Medulla oblongata (tissue), 1 donor: ENCODE data around the gene TKT.

Experiments
- DNase-seq: peaks from one replicate; pipeline ENCODE4 v3.0.0-alpha.2; 2015; ENCODE audit errors: extremely low spot score

The TKT gene

DNA sequence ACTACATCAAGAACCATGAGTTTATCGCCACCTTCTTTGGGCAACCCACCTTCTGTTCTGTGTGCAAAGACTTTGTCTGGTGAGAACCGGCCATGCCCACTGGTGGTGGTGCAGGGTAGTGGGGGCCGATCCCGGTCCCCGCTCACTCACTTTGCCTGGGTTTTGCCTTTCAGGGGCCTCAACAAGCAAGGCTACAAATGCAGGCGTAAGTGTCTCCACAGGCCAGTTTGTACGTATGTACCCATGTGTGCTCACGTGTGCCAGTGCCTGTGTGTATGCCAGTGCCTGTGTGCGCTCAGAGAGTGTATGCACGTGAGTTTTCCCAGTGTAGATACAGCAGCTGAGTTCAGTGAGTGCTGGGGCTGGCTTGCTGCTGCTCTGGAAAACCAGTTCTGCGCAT is 74.3 kb downstream of the TKT start:
- no peak for DNase-seq

DNA sequence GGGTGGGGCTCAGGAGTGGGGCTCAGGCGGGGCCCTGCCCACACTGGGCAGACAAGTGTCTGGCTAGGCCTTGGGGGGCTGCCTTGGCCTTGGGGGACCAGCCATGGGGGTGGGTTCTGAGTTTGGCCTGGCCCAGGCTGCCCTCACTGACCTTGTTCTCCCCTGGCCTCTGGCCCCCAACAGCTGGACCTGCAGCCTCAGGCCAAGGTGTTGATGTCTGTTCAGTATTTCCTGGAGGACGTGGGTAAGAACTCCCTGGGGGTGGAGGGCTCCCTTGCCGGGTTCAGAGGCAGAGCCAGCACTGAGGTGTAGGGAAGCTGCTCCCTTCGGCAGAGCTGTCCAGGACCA is 74.8 kb downstream of the TKT start:
- DNase-seq = no peak

DNA sequence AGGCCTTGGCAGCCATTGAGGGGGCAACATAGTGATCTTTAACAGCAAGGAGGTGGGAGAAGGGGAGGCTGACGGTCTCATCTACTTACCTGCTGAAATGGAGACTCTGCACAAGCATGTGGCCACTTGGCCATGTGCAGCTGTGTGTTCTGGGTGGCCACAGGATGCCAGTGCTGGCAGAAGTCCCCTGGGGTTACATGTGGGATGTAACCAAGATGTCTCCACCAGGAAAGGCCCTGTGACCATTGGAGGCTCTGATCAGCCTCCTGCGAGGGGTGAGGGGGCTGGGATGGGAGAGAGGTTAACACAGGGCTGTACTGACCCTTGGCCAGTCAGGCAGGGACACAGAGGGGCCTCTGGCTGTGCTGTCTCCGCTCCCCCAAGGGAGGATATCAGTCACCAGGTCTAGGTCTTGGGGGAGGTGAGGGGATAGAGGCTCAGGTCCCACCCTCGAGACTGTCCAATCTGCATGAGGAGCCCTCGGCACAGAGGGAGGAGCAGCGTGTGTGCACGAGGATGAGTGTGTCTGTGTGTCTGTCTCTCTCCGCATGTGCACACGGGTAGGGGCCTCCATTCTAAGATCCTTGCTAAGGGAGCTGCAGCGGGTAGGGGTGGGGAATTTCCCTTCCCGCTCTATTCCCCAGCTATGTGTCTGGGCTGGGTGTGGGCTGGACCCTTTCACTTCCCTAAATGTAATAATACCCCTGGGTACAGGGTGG is 75.4 kb downstream of the TKT start:
- peak; percentile 55 for DNase-seq

DNA sequence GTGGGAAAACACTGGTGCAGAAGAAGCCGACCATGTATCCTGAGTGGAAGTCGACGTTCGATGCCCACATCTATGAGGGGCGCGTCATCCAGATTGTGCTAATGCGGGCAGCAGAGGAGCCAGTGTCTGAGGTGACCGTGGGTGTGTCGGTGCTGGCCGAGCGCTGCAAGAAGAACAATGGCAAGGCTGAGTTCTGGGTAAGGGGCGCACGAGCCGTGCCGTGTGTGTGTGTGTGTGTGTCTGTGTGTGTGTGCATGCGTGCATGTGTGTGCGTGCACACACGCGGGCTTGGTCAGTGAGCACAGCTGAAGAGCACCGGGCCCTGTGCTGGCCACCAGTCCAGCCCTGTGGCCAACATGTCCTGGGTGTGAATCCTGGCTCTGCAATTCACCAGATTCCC is 76.2 kb downstream of the TKT start:
- DNase-seq = no peak

DNA sequence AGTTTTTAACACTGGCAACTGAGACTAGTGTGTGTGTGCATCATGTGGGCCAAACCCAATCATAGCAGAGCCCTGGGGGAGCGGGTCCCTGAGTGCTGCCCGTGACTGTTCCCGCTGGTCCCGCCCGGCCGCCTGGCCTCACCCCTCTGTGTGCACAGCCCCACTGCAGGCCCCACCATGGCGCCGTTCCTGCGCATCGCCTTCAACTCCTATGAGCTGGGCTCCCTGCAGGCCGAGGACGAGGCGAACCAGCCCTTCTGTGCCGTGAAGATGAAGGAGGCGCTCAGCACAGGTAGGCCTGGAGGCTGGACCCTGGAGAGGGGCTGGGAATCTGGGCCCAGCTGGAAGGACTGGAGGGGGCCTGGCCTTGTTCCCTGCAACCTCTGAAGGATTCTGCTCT is 77.6 kb downstream of the TKT start:
- DNase-seq = no peak

DNA sequence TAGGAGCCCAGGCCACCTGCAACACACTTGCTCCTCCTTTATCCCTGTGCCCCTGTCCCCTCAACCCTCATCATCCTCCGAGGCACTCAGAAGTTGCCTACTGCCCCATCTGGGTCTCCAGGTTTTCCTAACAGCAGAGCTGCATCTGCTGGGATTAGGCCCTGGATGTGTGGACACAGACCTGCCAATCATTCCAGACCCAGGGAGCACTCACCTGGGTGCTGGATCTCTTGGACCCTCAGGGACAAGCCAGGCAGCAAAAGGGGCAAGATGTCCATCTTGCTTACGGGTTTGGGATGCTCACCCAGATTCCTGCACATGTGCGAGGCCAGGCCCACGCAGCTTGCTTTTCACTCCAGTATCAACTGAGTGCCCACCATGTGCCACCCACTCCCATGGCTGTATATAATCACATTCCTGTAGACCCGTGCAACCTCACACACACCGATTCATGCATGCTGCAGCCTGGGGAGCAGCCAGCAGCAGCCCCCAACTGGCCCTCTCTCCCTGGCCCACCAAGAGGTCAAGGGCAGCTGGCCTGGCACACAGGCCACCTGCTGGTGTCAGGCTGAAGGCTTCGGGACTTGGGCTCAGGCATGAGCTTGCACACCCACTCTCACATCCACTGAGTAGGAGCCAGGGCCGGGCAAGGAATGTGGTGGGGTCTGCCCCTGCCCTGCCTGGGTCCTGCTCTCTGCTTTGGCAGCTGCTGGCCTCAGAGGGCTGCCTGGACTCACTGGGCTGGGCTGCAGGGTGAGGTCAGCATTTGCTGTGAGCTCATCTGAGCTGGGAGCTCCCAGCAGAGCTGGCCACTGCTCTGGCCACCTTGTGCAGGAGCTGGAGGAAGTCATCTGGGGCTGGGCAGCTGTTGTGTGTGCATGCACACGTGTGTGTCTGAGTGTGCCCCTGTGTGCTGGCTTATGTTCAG is 79.9 kb downstream of the TKT start:
- no peak for DNase-seq
